GM23338 (cell line): ENCODE data around the gene GNB1L.

Experiments
- CTCF ChIP-seq, 2 experiments: fragments of 200-600 bp in 1 of 2; sonication (generic) in 1 of 2; conservative IDR thresholded peaks; 2 replicates each; pipeline versions ENCODE4 v1.5.1 to v1.6.1; 2016 to 2017; ENCODE audit warnings: antibody characterized with exemption in 2 of 2, low read depth in 2 of 2, mild to moderate bottlenecking in 2 of 2, moderate library complexity in 1 of 2
- EZH2phosphoT487 ChIP-seq: fragments of 200-600 bp; sonication (generic); IDR thresholded peaks from one replicate; pipeline ENCODE4 v1.8.1; 2018; ENCODE audit warnings: antibody characterized with exemption; ENCODE audit not compliant: unreplicated experiment
- POLR2AphosphoS5 ChIP-seq: IDR thresholded peaks from 2 replicates; pipeline ENCODE4 v1.6.1; 2016; ENCODE audit warnings: antibody characterized with exemption, low read depth

- TF ChIP-seq CTCF (conservative IDR thresholded peaks at IDR 0.05; ENCODE audit: low read depth in 2 of 2) (no peak), EZH2phosphoT487 (no peak), POLR2AphosphoS5 (no peak)
These were observed 24.9 kb upstream of the GNB1L start for GRCh38 chr22:19879643-19879991.
